Subcutaneous adipose tissue (tissue), 4 donors: ENCODE results near the gene C7. TPM values are rescaled to one million over a fixed set of nuclear protein-coding genes. Genes with fewer than 3 reads are reported as not detected.

Experiments
- total RNA-seq, 4 donors: library from RNA; depleted of rRNA; stranded (reverse); fragments of >200 nt; gene quantifications; one replicate each; pipeline ENCODE4 v1.1.0, GENCODE V29; 2016
- TF ChIP-seq, protein P1 (sequence below): fragments of 450-650 bp; IDR thresholded peaks from one replicate; pipeline ENCODE4 v1.5.1; 2016; ENCODE audit warnings: low read depth, mild to moderate bottlenecking, control low read depth, antibody characterized with exemption, moderate library complexity

C7 gene
- total RNA-seq, 4 donors from 2014 or later: 72.4 to 311 (median 113) TPM

DNA sequence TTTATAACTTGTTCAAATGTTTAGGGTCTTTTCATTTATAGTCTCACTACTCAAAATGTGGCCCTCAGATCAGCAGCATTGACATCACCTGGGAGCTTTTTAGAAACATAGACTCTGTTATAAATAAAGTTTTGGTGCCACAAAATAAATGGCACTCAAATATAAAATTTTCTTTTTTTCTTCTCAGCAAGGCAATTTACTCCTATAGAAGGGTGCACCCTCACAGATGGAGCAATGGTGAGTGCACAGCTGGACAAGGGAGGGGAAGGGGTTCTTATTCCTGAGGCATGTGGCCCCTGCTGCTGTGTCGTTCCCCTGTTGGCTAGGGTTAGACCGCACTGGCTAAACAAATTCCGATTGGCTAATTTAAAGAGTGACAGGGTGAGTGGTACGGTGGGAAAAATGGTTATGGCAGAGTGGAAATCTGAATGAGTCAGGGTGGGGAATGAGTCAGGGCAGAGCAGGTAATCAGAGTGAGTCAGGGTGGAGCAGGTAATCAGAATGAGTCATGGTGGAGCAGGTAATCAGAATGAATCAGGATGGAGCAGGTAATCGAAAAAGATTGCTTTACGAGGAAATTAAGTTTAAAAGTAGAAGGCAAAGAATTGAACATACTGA is 31.8 kb upstream of the C7 start:
- TF ChIP-seq, protein P1, sequence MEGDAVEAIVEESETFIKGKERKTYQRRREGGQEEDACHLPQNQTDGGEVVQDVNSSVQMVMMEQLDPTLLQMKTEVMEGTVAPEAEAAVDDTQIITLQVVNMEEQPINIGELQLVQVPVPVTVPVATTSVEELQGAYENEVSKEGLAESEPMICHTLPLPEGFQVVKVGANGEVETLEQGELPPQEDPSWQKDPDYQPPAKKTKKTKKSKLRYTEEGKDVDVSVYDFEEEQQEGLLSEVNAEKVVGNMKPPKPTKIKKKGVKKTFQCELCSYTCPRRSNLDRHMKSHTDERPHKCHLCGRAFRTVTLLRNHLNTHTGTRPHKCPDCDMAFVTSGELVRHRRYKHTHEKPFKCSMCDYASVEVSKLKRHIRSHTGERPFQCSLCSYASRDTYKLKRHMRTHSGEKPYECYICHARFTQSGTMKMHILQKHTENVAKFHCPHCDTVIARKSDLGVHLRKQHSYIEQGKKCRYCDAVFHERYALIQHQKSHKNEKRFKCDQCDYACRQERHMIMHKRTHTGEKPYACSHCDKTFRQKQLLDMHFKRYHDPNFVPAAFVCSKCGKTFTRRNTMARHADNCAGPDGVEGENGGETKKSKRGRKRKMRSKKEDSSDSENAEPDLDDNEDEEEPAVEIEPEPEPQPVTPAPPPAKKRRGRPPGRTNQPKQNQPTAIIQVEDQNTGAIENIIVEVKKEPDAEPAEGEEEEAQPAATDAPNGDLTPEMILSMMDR: no peak

DNA sequence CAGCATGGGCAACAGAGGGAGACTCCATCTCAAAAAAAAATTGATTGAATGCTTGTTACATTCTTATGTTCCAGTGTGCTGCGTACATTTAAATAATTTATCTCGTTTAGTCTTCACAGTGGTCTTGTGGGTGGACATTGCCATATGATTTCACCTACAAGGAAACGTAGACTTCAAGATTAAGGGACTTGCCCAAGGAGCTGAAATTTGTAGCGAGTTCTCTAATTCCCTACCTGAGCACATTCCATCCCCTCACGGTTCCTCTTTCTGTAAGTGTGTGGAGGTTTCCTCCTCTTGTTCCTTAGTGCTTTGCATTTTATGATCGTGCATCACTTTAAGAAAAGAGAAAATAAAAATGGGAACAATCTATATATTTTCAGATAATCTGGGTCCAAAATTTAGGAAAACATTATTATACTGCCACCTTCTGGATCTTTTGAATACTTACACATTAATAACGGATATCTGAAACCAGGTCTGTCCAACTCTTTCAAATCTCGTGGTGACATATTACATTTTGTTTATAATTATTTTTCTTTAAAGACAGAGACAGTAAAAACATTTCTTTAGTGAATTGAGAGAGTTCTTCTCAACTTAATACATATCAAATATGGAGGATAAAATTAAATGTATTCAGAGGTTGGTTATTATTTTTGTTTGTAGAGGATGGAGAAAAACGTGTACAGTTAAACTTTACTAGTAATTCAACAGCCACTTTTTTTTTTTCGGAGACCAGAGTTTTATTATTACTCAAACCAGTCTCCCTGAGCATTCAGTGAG is 29.9 kb upstream of the C7 start:
- TF ChIP-seq, protein P1: no peak

DNA sequence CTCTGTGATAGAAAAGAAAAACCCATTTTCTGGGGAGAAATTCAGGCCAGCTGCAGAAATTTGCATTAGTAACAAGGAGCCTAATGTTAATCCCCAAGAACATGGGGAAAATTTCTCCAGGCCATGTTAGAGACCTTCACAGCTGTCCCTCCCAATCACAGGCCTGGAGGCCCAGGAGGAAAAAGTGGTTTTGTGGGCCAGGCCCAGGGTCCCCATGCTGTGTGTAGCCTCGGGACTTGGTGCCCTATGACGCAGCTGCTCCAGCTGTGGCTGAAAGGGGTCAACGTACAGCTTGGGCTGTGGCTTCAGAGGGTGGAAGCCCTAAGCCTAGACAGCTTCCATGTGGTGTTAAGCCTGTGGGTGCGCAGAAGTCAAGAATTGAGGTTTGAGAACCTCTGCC is 27.0 kb upstream of the C7 start:
- TF ChIP-seq, protein P1: no peak

DNA sequence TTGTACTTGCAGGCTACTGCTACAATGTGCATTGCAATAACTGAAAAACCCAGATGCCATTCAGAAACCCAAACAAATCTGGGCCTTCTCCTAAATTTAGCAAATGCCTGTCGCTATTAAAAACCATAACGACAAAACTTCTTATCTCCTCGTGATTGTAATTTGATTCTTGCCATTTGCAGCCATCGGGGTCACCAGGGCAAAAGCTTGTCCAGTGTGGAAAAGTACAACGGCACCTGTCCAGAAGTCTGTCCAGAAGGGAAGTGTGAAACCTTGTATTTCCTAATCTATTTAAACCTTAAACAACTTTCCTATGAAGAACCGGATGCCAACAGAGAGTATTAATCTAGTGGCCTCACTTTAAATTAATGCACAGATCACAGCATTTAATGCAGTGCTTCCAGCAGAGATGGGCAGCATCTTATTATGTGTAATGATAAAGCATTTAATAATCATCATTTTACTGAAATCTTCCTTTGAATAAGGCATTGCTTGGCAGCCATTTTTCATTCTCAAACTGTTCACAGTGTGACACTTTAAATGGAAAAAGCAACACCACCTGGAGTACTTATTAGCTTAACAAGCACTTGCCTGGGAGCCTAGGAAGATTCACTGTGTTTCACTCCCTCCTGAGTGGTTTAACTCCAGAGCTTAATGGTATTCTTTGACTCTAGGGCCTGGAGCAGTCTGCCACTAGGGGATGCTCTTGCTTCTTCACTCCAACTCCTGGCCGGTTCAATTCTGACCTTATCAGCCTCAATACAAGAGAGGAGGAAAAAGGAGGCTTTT is 4.9 kb upstream of the C7 start:
- TF ChIP-seq, protein P1: no peak

DNA sequence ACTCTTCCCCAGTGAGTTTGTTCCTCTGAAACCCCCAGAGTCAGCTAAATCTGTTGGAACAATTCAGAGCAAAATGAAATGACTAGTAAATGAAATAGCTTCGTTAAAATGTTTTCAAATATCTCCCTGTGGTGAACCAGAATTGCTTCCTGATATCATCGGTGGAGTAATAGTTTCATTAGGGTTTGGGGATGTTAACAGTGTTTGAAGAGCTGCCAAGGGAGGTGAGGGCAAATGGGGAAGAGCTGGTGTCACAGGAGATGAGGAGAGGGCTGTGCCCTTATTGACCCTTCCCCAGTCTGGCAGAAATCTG is 4.3 kb upstream of the C7 start:
- TF ChIP-seq, protein P1: no peak

DNA sequence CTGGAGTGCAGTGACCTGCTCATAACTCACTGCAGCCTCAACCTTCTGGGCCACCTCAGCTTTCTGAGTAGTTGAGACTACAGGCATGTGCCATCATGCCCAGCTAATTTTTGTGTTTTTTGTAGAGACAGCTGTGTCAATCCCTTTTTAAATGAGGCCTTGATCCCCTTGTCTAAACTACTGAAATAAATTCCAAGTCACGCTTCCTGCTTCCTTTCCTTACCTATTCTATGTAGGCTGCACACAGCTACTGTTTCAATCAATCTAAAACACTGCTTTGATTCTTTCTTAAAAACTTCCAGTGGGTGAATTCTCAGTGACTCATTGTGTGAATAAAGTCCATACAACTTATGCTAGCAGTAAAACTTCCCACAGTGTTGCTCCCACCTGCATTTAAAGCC is 2.9 kb upstream of the C7 start:
- TF ChIP-seq, protein P1: no peak

DNA sequence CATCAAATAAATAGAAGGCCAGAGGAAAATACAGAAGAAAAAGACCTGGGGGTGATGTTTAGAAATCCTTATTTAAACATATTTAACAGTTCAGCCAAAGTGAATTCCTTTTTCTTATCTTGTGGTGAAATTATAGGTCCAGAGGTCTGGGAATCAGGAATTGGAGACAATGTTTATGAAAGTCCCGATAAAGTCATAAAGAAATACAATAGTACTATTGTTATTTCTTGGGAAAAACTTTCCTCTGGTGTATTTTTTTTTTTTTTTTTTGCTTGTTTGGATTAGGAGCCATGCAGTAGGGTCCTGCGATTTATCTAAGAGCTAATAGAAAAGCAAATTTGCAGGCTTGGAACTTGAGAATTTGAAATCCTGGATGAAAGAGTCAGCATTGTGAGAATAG is 426 bp downstream of the C7 start:
- TF ChIP-seq, protein P1: no peak
